Gastrocnemius medialis (tissue), 4 donors: ENCODE data around the gene ZNF697.

Experiments
- CTCF ChIP-seq, 5 experiments: fragments of 450-650 bp in 3 of 5; fragments of 200-600 bp in 2 of 5; sonication (generic) in 2 of 5; IDR thresholded peaks in 4 of 5; conservative IDR thresholded peaks in 1 of 5; 1 replicate in 4 of 5; 2 replicates in 1 of 5; pipeline ENCODE4 v1.5.1; 2016 to 2019; ENCODE audit warnings: antibody characterized with exemption in 5 of 5, mild to moderate bottlenecking in 3 of 5, moderate library complexity in 3 of 5
- POLR2A ChIP-seq, 2 donors: fragments of 450-650 bp; IDR thresholded peaks; one replicate each; pipeline ENCODE4 v1.6.1; 2017; ENCODE audit warnings: antibody characterized with exemption in 2 of 2, mild to moderate bottlenecking in 2 of 2, moderate library complexity in 2 of 2

- TF ChIP-seq POLR2A (IDR thresholded peaks at IDR 0.05), result no peak
- TF ChIP-seq CTCF (IDR thresholded peaks at IDR 0.05 in 4 of 5, conservative IDR thresholded peaks at IDR 0.05 in 1 of 5), result no peak
Observed at GRCh38 chr1:119621705-119622104, 26.4 kb downstream of the ZNF697 start.
